GM06990 (cell line): ENCODE results near the gene KRTAP10-10.
"Not testable (repeated sequence)": the region's sequence is repeated elsewhere in the genome, so short reads cannot be mapped to it uniquely, and the experiment has no call there.

Source experiments
- DNase-seq: peaks from one replicate; pipeline ENCODE4 v3.0.0-alpha.2; 2011; ENCODE audit not compliant: insufficient read length; ENCODE audit errors: extremely low read depth
- H3K27me3 ChIP-seq: replicated peaks from 2 replicates; pipeline ENCODE4 v1.6.0; 2011; ENCODE audit warnings: low read length; ENCODE audit not compliant: control insufficient read depth, insufficient read depth
- H3K36me3 ChIP-seq: 2 replicates; pipeline ENCODE4 v1.5.1; 2011; ENCODE audit warnings: low read length; ENCODE audit not compliant: control insufficient read depth, insufficient read depth
- H3K4me3 ChIP-seq: replicated peaks from 2 replicates; pipeline ENCODE4 v1.5.1; 2011; ENCODE audit warnings: low read depth, mild to moderate bottlenecking, control low read depth, low read length
- CTCF ChIP-seq: IDR thresholded peaks from 2 replicates; pipeline ENCODE4 v1.5.1; 2011; ENCODE audit warnings: low read length, control low read depth, mild to moderate bottlenecking, inconsistent platforms; ENCODE audit not compliant: insufficient read depth, poor library complexity, severe bottlenecking

The KRTAP10-10 gene

DNA sequence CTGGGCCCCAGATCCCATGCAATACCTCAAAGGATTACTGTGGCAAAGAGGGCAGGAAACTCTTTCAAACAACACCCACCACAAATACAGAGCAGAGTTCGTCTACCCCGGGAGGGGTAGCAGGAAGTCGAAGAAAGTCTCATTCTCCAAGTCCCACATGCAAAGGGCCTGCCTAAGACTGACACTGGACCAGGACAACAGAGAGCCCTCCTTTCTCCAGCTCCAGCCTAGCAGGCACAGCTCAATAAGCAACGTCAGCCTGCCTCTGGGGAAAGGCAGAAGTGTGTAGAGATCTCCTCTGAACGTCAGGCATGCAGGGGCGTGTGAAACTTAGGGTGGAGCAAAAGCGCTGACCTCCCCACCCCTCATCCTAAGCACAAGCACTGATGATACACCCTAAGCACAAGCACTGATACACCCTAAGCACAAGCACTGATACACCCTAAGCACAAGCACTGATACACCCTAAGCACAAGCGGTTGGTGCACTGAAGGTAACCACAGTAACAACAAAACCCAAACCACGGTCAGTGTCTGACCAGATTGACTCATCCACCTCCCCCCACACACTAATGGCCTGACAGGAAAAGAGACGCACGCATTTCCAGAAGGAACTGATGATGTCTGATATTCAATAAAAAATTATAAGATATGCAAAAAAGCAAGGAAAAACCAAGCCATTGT, 21.9 kb downstream of the KRTAP10-10 start:
- H3K36me3 ChIP-seq = no peaks in the 10 kb centered on the region
- TF ChIP-seq CTCF = no peak
- H3K27me3 ChIP-seq = no peaks in the 10 kb centered on the region
- no peak for DNase-seq
- H3K4me3 ChIP-seq = no peak overlapping the region

DNA sequence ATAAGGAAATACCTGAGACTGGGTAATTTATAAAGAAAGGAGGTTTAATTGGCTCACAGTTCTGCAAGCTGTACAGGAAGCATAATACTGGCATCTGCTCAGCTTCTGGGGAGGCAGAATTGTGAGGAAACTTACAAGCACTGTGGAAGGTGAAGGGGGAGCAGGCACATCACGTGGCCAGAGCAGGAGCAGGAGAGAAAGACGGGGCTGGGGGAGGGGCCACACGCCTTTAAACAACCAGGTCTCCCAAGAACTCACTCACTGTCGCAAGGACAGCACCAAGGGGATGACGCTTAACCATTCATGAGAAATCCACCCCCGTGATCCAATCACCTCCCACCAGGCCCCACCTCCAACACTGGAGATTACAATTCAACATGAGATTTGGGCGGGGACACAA, 24.4 kb downstream of the KRTAP10-10 start:
- H3K4me3 ChIP-seq, DNase-seq, H3K36me3 ChIP-seq, H3K27me3 ChIP-seq: not testable (repeated sequence)

- Histone ChIP-seq H3K36me3 (no peaks in the 10 kb centered on the region), H3K27me3 (peaks cover 2% of the 10 kb centered on the region; the same call in 1 of the 2 replicates), H3K4me3 (no peak overlapping the region)
- DNase-seq = no peak
- no peak for TF ChIP-seq CTCF
Observed at GRCh38 chr21:44664691-44665090, 27.5 kb downstream of the KRTAP10-10 start.

- H3K4me3 ChIP-seq = no peak within 1 kb of the TSS
- DNase-seq = no peak
- no peak for TF ChIP-seq CTCF
- H3K36me3 ChIP-seq = no peaks in the 10 kb centered on the region
- H3K27me3 ChIP-seq = peaks cover 2% of the 10 kb centered on the region; the same call in 1 of the 2 replicates
Observed at GRCh38 chr21:44666401-44667320, 29.5 kb downstream of the KRTAP10-10 start, which contains the start of gene KRTAP12-2. TSS of gene KRTAP12-2 (minus strand) at chr21:44666927. CDS start at chr21:44666886, 41 bp downstream.

DNA sequence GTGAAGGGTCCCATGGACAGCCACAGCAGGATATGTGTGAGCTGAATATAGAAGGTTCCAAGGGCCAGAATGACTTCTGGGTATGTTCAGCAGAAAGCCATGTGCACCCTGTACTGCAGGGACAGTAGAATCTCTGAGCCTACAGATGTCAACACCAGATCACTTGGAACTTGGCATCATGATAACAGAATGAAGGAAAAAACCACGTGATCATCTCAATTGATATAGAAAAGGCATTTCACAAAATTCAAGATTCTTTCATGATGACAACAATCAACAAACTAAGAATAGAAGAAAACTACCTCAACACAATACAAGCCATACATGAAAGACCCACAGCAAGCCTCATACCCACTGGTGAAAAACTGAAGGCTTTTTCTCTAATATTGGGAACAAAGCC, 30.5 kb downstream of the KRTAP10-10 start:
- Histone ChIP-seq H3K36me3 (no peaks in the 10 kb centered on the region), H3K4me3 (no peak overlapping the region), H3K27me3 (peaks cover 2% of the 10 kb centered on the region; the same call in 1 of the 2 replicates)
- no peak for DNase-seq
- TF ChIP-seq CTCF = no peak
